SJCRH30 (cell line): ENCODE measurements around the gene PACS1. TPM values are rescaled to one million over a fixed set of nuclear protein-coding genes. Genes with fewer than 3 reads are reported as not detected.
A peak's percentile ranks its signal among the peaks of the same experiment; 100 is the strongest.
"Not testable (repeated sequence)": the region's sequence is repeated elsewhere in the genome, so short reads cannot be mapped to it uniquely, and the experiment has no call there.

Experiments used
- DNase-seq, 2 experiments: peaks; one replicate each; pipeline ENCODE4 v3.0.0-alpha.2; 2015 to 2020
- H3K27ac ChIP-seq: fragments of 250-450 bp; sonication (Bioruptor Pico); 2 replicates; pipeline ENCODE4 v1.5.1; 2020; ENCODE audit warnings: mild to moderate bottlenecking, moderate library complexity
- H3K27me3 ChIP-seq: fragments of 250-450 bp; sonication (Bioruptor Pico); 2 replicates; pipeline ENCODE4 v1.5.1; 2020; ENCODE audit warnings: mild to moderate bottlenecking, moderate library complexity
- H3K36me3 ChIP-seq: fragments of 250-450 bp; sonication (Bioruptor Pico); 2 replicates; pipeline ENCODE4 v1.5.1; 2020; ENCODE audit warnings: mild to moderate bottlenecking, moderate library complexity
- H3K4me1 ChIP-seq: fragments of 250-450 bp; sonication (Bioruptor Pico); 2 replicates; pipeline ENCODE4 v1.5.1; 2020; ENCODE audit warnings: mild to moderate bottlenecking, moderate library complexity
- H3K4me3 ChIP-seq: fragments of 250-450 bp; sonication (Bioruptor Pico); 2 replicates; pipeline ENCODE4 v1.5.1; 2020; ENCODE audit warnings: mild to moderate bottlenecking, moderate library complexity
- H3K9me3 ChIP-seq: fragments of 250-450 bp; sonication (Bioruptor Pico); replicated peaks from 2 replicates; pipeline ENCODE4 v1.5.1; 2020; ENCODE audit warnings: mild to moderate bottlenecking, moderate library complexity
- total RNA-seq: library from RNA; depleted of rRNA; stranded (reverse); fragments of >200 nt; shearing (Covaris generic); gene quantifications from 2 replicates; pipeline ENCODE4 v1.2.3, GENCODE V29; 2014

The PACS1 gene
- total RNA-seq, 1 experiment from 2014 or later, result 11.8 TPM

DNA sequence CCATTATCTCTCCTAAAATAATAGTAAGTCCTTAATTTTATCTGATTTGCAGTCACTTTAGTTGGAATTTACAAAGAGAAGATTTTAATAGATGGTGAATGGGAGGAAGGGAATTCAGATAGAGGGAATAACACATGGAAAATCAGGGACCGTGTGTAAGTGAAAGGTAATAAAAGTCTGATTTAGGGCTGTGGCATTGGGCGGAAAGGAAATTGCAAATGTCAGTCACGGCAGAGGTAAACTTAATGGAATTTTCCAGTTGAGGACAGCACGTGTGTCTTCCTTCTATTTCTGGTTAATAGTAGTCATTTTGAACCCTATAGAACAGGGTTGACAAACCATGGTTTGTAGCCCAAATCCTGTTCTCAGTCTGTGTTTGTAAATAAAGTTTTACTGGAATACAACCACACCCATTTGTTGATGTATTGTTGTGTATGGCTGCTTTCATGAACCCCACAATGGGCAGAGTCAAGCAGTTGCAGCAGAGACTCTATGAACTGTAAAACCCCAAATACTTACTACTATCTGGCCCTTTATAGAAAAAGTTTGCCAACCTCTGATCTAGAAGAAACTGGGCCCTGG, 34.1 kb downstream of the PACS1 start:
- Histone ChIP-seq H3K9me3 (no peaks in the 10 kb centered on the region), H3K36me3 (no peaks in the 10 kb centered on the region), H3K27me3 (no peaks in the 10 kb centered on the region), H3K4me3 (no peak overlapping the region), H3K27ac (no peak overlapping the region), H3K4me1 (peaks cover 7% of the 10 kb centered on the region; the same call in 1 of the 2 replicates)
- DNase-seq, result no peak

DNA sequence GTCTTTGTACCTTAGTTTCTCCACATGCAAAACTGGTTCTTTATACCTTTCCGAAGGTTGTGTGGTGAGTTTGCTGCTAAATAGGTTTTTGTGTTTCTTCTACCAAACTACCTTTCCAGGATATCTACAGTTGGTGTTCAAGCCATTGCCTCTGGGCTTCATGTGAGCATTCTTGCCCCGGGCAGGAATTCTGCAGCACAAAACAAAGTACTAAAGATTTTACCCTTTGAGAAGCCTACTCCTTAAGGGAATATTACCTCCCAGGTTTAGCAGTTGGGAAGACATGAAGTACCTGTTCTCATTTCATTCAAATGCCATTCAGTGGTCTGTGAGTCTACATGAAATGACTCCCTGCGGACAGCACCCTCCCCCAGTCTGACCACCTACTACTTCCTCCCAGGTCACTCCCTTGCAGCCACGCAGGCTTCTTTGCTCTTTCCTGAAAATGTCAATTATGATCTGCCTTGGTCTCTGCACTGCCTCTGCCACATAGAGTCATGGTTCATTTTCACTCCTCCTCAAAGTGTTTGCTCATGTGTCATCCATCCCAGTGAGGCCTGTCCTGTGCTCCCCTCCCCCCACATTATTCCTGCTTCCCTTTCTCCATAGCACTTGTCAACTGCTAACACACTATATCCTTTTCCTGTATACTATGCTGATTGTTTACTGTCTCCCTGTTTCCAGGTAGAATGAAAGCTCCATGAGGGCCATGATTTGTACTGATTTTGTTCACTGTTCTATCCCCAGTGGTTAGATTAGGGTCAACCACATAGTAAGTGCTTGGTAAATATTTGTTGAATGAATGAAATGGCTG, 36.9 kb downstream of the PACS1 start:
- H3K36me3 ChIP-seq, result no peaks in the 10 kb centered on the region
- no peaks in the 10 kb centered on the region for H3K27me3 ChIP-seq
- H3K9me3 ChIP-seq, result no peaks in the 10 kb centered on the region
- no peak overlapping the region for H3K27ac ChIP-seq
- H3K4me1 ChIP-seq, result peaks cover 7% of the 10 kb centered on the region; the same call in 1 of the 2 replicates
- H3K4me3 ChIP-seq, result no peak overlapping the region
- DNase-seq, result no peak

DNA sequence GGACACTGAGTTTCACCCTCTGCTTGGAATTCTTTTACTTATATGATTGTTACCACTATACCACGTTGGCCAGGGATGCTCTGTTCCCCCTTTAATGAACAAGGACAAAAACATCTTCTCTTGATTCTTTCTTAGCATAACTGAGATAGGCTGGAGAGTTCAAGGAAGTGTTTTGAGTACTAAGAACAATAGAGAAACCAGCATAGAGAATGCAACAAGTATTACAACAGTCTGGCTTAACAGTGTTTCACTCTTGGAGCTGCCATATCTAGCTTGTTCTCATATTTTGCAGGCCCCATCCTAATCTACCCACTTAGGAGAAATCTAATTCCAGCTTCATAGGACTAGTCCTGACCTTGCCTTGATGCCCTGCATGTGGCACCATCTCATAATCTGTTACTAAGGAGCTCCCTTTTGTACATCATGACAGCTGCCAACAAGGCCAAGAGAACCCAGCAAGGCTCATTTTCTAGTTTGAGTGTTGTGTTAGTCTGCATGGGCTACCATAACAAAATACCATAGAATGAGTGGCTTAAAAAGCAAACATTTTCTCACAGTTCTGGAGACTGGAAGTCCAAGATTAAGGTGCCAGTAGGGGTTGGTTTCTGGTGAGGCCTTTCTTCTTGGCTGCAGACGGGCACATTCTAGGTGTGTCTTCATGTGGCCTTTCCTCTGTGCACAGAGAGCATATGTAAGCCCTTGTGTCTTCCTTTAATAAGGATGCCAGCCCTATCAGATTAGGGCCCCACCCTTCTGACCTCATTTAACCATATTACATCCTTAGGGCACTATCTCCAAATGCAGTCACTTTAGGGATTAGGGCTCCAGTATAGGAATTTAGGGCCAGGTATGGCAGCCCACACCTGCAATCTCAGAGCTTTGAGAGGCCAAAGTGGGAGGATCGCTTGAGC, 37.8 kb downstream of the PACS1 start:
- Histone ChIP-seq H3K9me3 (no peaks in the 10 kb centered on the region), H3K27me3 (no peaks in the 10 kb centered on the region), H3K4me1 (peaks cover 13% of the 10 kb centered on the region), H3K36me3 (no peaks in the 10 kb centered on the region), H3K27ac (no peak overlapping the region), H3K4me3 (no peak overlapping the region)
- DNase-seq, result no peak

- Histone ChIP-seq H3K9me3 (no peaks in the 10 kb centered on the region), H3K27me3 (no peaks in the 10 kb centered on the region), H3K4me3 (no peak overlapping the region), H3K36me3 (no peaks in the 10 kb centered on the region), H3K4me1 (peaks cover 19% of the 10 kb centered on the region), H3K27ac (no peak overlapping the region)
- DNase-seq, result no peak
These were observed 39.2 kb downstream of the PACS1 start for GRCh38 chr11:66109294-66109693.

DNA sequence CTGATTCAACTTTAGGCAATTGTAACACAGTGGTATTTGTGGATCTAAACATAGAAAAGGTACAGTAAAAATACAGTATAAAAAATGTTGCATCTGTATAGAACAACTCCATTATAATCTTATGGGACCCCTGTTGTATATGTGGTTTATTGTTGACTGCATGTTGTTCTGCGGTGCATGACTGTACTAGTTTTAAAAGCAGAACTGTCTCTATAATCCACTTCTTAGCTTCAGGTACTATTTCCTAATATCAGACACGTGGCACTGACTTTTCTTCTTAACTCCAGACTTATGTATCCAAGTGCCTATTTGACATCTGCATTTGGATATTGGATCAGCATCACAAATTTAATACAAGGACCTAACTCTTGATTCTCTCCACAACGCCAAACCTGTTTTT, 41.1 kb downstream of the PACS1 start:
- DNase-seq, result no peak
- no peak overlapping the region for H3K27ac ChIP-seq
- no peaks in the 10 kb centered on the region for H3K36me3 ChIP-seq
- no peaks in the 10 kb centered on the region for H3K9me3 ChIP-seq
- peaks cover 28% of the 10 kb centered on the region for H3K4me1 ChIP-seq
- H3K27me3 ChIP-seq, result no peaks in the 10 kb centered on the region
- no peak overlapping the region for H3K4me3 ChIP-seq

GRCh38 chr11:66112041-66112491, 42.0 kb downstream of the PACS1 start:
- Histone ChIP-seq H3K9me3 (no peaks in the 10 kb centered on the region), H3K27me3 (no peaks in the 10 kb centered on the region), H3K4me3 (no peak overlapping the region), H3K27ac (no peak overlapping the region), H3K36me3 (no peaks in the 10 kb centered on the region), H3K4me1 (peaks cover 34% of the 10 kb centered on the region)
- DNase-seq, result no peak

- Histone ChIP-seq H3K27me3 (no peaks in the 10 kb centered on the region), H3K27ac (no peak overlapping the region), H3K9me3 (no peaks in the 10 kb centered on the region), H3K4me1 (peaks cover 38% of the 10 kb centered on the region), H3K36me3 (no peaks in the 10 kb centered on the region), H3K4me3 (no peak overlapping the region)
- no peak for DNase-seq
These were observed 42.8 kb downstream of the PACS1 start for GRCh38 chr11:66112601-66113499.

GRCh38 chr11:66114957-66115356, 44.9 kb downstream of the PACS1 start:
- peak overlapping the region; percentile 47 for H3K27ac ChIP-seq
- not testable (repeated sequence) for H3K36me3 ChIP-seq

DNA sequence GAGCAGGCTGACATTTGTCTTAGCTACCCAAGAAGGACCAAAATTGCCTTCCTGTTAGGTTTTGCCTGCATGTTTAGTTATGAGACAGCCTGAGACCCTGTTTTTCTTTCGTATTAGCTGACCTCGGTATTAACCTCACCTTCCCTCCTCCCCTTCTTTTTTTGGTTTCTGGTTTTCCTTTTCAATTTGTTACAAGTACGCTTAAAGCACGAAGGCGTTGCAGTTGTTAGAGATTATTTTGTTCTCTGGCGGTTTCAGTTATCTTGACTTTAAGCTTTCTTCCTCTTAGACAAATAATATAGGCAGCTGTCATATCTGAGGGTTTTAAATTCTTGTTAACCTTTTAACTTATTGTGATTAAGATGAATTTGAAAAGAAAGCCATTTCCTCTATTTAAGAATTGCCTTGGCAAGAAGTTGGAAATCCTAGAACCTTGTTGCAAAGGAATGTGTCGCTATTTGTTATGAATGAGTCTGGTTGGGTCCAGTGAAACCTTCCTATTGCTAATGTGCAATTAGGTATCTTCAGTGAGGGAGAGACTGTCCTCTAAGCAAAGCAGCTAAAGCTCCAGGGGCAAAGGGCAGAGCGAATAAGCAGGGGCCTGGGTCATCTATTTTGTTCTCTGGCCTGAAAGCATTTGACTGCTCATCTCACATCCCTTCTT, 45.7 kb downstream of the PACS1 start:
- Histone ChIP-seq H3K27ac (peak overlapping the region; percentile 47), H3K27me3 (no peaks in the 10 kb centered on the region), H3K36me3 (no peaks in the 10 kb centered on the region), H3K4me3 (peak overlapping the region; percentile 9), H3K4me1 (peaks cover 64% of the 10 kb centered on the region), H3K9me3 (no peaks in the 10 kb centered on the region)
- peak; percentile 21 to 56 for DNase-seq

More at GRCh38 chr11:66114957-66115356, 44.9 kb downstream of the PACS1 start:
- H3K4me1 ChIP-seq, result peaks cover 56% of the 10 kb centered on the region
- H3K4me3 ChIP-seq, DNase-seq, H3K9me3 ChIP-seq, H3K27me3 ChIP-seq: not testable (repeated sequence)

DNA sequence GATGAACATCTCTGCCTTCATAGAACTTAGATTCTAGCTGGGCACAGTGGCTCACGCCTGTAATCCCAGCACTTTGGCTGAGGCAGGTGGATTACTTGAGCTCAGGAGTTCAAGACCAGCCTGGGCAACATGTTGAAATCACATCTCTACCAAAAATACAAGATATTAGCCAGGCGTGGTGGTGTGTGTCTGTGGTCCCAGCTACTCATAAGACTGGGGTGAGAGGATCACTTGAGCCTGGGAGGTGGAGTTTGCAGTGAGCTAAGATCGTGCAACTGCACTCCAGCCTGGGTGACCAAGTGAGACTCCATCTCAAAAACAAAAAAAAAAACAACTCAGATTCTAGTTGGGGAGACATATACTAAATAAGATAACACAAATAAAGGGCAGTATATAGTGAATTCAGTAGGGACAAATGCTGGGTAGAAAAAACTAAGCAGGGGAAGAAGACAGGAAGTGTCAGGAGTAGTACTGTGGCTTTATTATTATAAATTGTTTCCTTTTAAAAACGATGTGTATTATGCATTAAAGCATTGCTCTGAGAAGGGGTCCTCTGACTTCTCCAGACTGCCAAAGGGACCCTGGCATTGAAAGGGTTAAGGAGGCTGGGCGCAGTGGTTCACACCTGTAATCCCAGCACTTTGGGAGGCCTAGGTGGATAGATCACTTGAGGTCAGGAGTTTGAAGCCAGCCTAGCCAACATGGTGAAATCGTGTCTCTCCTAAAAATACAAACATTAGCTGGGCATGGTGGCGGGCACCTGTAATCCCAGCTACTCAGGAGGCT, 46.7 kb downstream of the PACS1 start:
- no peak for DNase-seq
- Histone ChIP-seq H3K4me1 (peaks cover 74% of the 10 kb centered on the region), H3K36me3 (no peaks in the 10 kb centered on the region), H3K27ac (peak overlapping the region; percentile 47; the same call in 1 of the 2 replicates), H3K9me3 (no peaks in the 10 kb centered on the region), H3K27me3 (no peaks in the 10 kb centered on the region), H3K4me3 (no peak overlapping the region)

- Histone ChIP-seq H3K4me1 (peaks cover 71% of the 10 kb centered on the region), H3K27me3 (no peaks in the 10 kb centered on the region), H3K4me3 (peak overlapping the region; percentile 0), H3K27ac (peak overlapping the region; percentile 99), H3K9me3 (no peaks in the 10 kb centered on the region), H3K36me3 (no peaks in the 10 kb centered on the region)
- DNase-seq, result peak in 1 of 2 experiments; percentile 33
These were observed 48.8 kb downstream of the PACS1 start for GRCh38 chr11:66118847-66119246.

- H3K4me3 ChIP-seq, result peak overlapping the region; percentile 0
- H3K9me3 ChIP-seq, result no peaks in the 10 kb centered on the region
- peaks cover 68% of the 10 kb centered on the region for H3K4me1 ChIP-seq
- peak overlapping the region; percentile 99 for H3K27ac ChIP-seq
- no peaks in the 10 kb centered on the region for H3K36me3 ChIP-seq
- DNase-seq, result peak; percentile 75 to 88
- H3K27me3 ChIP-seq, result no peaks in the 10 kb centered on the region
These were observed 49.5 kb downstream of the PACS1 start for GRCh38 chr11:66119348-66120133.
